GM19455 (cell line): ENCODE results near the gene FLT1.

ENCODE experiments used
- ATAC-seq: cut with Tn5 transposase; IDR thresholded peaks from one replicate; pipeline ENCODE4 v1.9.1; 2021; ENCODE audit not compliant: unreplicated experiment

FLT1 gene

GRCh38 chr13:28529836-28530235 is 34.9 kb upstream of the FLT1 start:
- no peak for ATAC-seq

- no peak for ATAC-seq
Observed at GRCh38 chr13:28528848-28529247, 33.9 kb upstream of the FLT1 start.

GRCh38 chr13:28528388-28528787 is 33.5 kb upstream of the FLT1 start:
- ATAC-seq: no peak

- ATAC-seq: no peak
Observed at GRCh38 chr13:28527629-28528028, 32.7 kb upstream of the FLT1 start.

- ATAC-seq: no peak
Observed at GRCh38 chr13:28526876-28527275, 31.9 kb upstream of the FLT1 start.

GRCh38 chr13:28522871-28523270 is 27.9 kb upstream of the FLT1 start:
- no peak for ATAC-seq

- no peak for ATAC-seq
Observed at GRCh38 chr13:28513745-28514144, 18.8 kb upstream of the FLT1 start.

GRCh38 chr13:28510542-28510941 is 15.6 kb upstream of the FLT1 start:
- no peak for ATAC-seq

- ATAC-seq: no peak
Observed at GRCh38 chr13:28510066-28510465, 15.1 kb upstream of the FLT1 start.

GRCh38 chr13:28505543-28506135 is 10.7 kb upstream of the FLT1 start:
- ATAC-seq: no peak

GRCh38 chr13:28503182-28503967 is 8.4 kb upstream of the FLT1 start:
- no peak for ATAC-seq

GRCh38 chr13:28501547-28501946 is 6.6 kb upstream of the FLT1 start:
- no peak for ATAC-seq

GRCh38 chr13:28499609-28500008 is 4.7 kb upstream of the FLT1 start:
- no peak for ATAC-seq

- ATAC-seq: no peak
Observed at GRCh38 chr13:28498481-28499115, 3.7 kb upstream of the FLT1 start.

GRCh38 chr13:28497143-28497876 is 2.4 kb upstream of the FLT1 start:
- no peak for ATAC-seq

GRCh38 chr13:28496188-28496564 is 1.2 kb upstream of the FLT1 start:
- no peak for ATAC-seq

GRCh38 chr13:28495538-28496187 is 735 bp upstream of the FLT1 start:
- no peak for ATAC-seq

GRCh38 chr13:28494504-28494777 is 487 bp downstream of the FLT1 start:
- ATAC-seq: no peak

GRCh38 chr13:28493740-28494503 is 1.0 kb downstream of the FLT1 start:
- no peak for ATAC-seq

- ATAC-seq: no peak
Observed at GRCh38 chr13:28492569-28493367, 2.2 kb downstream of the FLT1 start.
